GM23338 (cell line): Measurements from ENCODE around the gene CPT1C.

Experiments
- CTCF ChIP-seq, 2 experiments: fragments of 200-600 bp in 1 of 2; sonication (generic) in 1 of 2; conservative IDR thresholded peaks; 2 replicates each; pipeline versions ENCODE4 v1.5.1 to v1.6.1; 2016 to 2017; ENCODE audit warnings: antibody characterized with exemption in 2 of 2, low read depth in 2 of 2, mild to moderate bottlenecking in 2 of 2, moderate library complexity in 1 of 2
- JUNB ChIP-seq: IDR thresholded peaks from one replicate; pipeline ENCODE4 v1.6.1; 2016; ENCODE audit warnings: antibody characterized with exemption; ENCODE audit not compliant: unreplicated experiment
- POLR2AphosphoS5 ChIP-seq: IDR thresholded peaks from 2 replicates; pipeline ENCODE4 v1.6.1; 2016; ENCODE audit warnings: antibody characterized with exemption, low read depth
- REST ChIP-seq: IDR thresholded peaks from one replicate; pipeline ENCODE4 v1.6.1; 2018; ENCODE audit warnings: antibody characterized with exemption; ENCODE audit not compliant: unreplicated experiment

DNA sequence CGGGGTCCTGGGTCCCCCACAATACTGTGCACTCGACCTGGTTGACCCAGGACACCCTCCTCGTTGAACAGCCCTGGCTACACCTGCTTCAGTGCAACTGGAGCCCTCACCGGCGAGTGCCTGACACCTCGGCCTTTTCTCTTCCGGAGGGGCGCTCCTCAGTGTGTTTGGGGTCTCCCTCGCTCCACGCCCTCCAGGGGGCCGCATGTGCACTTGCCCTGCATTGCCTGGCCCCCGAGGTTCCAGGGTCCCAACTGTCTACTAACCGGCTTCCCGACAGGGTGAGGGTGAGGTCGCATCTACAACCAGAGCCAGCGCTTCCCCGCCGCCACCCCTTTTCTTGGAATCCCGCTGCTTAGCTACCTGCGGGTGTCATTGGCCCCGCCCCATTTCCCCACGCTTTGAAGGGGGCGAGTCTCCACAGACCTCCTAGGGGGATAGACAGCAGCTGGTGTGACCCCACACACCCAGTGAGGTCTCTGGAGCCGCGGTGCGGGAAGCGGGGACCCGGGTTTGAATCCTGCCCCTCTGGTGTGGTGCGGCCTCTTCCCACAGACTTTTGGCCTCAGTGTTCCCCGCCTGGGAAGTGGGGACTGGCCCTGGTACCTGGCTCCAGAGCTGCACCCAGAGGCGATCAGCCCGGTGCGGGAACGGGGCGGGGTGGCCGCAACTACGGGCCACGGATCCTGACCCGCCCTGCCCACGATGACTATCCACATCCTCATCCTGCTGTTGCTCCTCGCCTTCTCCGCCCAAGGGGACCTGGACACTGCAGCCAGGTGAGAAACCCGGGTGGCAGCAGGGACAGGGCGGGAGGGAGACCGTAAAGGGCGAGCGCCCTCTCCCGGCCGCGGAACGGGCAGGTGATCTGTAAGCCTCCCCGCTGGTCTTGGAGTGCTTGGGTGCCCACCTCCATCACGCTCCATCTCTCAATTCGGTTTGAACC lies 1.5 kb upstream of the CPT1C start, which contains the start of gene ADM5:
- TF ChIP-seq JUNB (no peak), POLR2AphosphoS5 (peak; percentile 50), CTCF (conservative IDR thresholded peaks at IDR 0.05; ENCODE audit: low read depth in 2 of 2) (peak; percentile 69 to 84), REST (no peak)
